Stimulated activated CD8-positive, alpha-beta memory T cell treated with anti-CD3 and anti-CD28 coated beads, Interleukin-2, amount 100 ng/mL, for 48 hours (primary cell): ENCODE data around the gene DNAJC30.

Experiments used
- DNase-seq, 2 donors: peaks; one replicate each; pipeline ENCODE4 v3.0.0-alpha.2; 2020; ENCODE audit warnings: low read depth in 2 of 2

Gene DNAJC30

GRCh38 chr7:73647725-73648592, 35.3 kb downstream of the DNAJC30 start:
- peak in 1 of 2 donors; percentile 8 for DNase-seq

- no peak for DNase-seq
Observed at GRCh38 chr7:73646785-73647724, 36.2 kb downstream of the DNAJC30 start.

GRCh38 chr7:73645643-73646174, 37.5 kb downstream of the DNAJC30 start:
- no peak for DNase-seq

- no peak for DNase-seq
Observed at GRCh38 chr7:73644688-73645286, 38.5 kb downstream of the DNAJC30 start.

GRCh38 chr7:73642834-73643233, 40.4 kb downstream of the DNAJC30 start:
- DNase-seq: no peak

- DNase-seq: no peak
Observed at GRCh38 chr7:73638911-73639310, 44.3 kb downstream of the DNAJC30 start.

- no peak for DNase-seq
Observed at GRCh38 chr7:73635428-73636200, 47.6 kb downstream of the DNAJC30 start.

- DNase-seq: no peak
Observed at GRCh38 chr7:73633844-73634243, 49.4 kb downstream of the DNAJC30 start.

GRCh38 chr7:73633323-73633722, 49.9 kb downstream of the DNAJC30 start:
- DNase-seq: no peak

GRCh38 chr7:73631558-73631957, 51.7 kb downstream of the DNAJC30 start:
- DNase-seq: no peak
